PFSK-1 (cell line): ENCODE data around the gene SKAP1.

Source experiments
- FOXP2 ChIP-seq: optimal IDR thresholded peaks from 2 replicates; pipeline ENCODE3; 2011; ENCODE audit warnings: borderline replicate concordance, control low read depth, inconsistent platforms; ENCODE audit not compliant: insufficient read depth; ENCODE audit errors: extremely low read length, extremely low read depth
- POLR2AphosphoS5 ChIP-seq: IDR thresholded peaks from 2 replicates; pipeline ENCODE4 v1.6.1; 2012; ENCODE audit warnings: low read depth, mild to moderate bottlenecking, control low read depth, low read length, moderate library complexity
- REST ChIP-seq, 2 experiments: IDR thresholded peaks; 2 replicates each; pipeline versions ENCODE4 v1.6.1 to v1.8.0; 2011 to 2012; ENCODE audit warnings: low read depth in 2 of 2, low read length in 2 of 2, control low read depth in 1 of 2, inconsistent platforms in 1 of 2, mild to moderate bottlenecking in 1 of 2, moderate library complexity in 1 of 2; ENCODE audit not compliant: insufficient read depth in 1 of 2
- SIN3A ChIP-seq: IDR thresholded peaks from 2 replicates; pipeline ENCODE4 v1.6.1; 2012; ENCODE audit warnings: mild to moderate bottlenecking, low read length, moderate library complexity, borderline replicate concordance; ENCODE audit not compliant: insufficient read depth
- TAF1 ChIP-seq: IDR thresholded peaks from 2 replicates; pipeline ENCODE4 v1.6.1; 2012; ENCODE audit warnings: low read length, control low read depth, borderline replicate concordance; ENCODE audit not compliant: insufficient read depth

- TF ChIP-seq POLR2AphosphoS5 (no peak), REST (IDR thresholded peaks at IDR 0.05; ENCODE audit: insufficient read depth in 1 of 2, low read depth in 2 of 2, low read length in 2 of 2) (no peak), TAF1 (no peak), FOXP2 (no peak), SIN3A (no peak)
Measured at GRCh38 chr17:48187872-48188608, 242.0 kb downstream of the SKAP1 start.
